OCI-M2 (cell line): ENCODE data around the gene GNAL.
"Not testable (repeated sequence)": the region's sequence is repeated elsewhere in the genome, so short reads cannot be mapped to it uniquely, and the experiment has no call there.

Experiments
- DNase-seq: peaks from one replicate; lab custom pipeline; 2025; ENCODE audit not compliant: unreplicated experiment; lab: John Stamatoyannopoulos, UW

GNAL gene

DNA sequence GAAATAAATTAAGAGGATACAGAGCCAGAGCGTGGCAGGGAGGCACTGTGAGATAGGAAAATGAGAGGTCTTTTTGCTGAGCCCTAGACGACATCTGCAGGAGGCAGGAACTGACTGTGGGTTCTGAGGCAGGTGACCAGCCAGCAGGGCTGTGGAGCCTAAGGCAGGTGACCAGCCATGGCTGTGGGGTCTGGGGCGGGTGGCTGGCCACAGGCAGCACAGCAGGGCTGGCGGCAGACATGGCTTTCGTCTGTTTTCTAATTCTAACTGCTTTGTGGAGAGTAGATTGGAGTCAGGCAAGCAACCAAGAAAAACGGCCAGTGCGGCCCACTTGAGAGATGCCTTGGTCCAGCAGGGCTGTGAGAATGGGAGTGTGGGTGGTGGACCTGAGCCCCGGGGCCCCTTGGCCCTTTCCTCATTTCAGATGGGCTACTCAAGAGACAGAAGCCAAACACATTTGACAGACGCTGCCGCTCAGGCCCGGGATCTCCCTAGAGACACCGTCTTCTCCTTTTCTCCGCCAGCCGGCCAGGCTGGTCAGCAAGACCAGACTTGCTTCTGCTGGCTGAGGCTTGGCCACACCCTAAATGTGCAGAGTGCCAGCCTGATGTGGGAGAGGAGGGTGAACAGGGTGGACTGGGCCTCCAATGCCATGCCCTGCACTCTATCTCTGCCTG lies 19.7 kb upstream of the GNAL start:
- DNase-seq, result no peak

DNA sequence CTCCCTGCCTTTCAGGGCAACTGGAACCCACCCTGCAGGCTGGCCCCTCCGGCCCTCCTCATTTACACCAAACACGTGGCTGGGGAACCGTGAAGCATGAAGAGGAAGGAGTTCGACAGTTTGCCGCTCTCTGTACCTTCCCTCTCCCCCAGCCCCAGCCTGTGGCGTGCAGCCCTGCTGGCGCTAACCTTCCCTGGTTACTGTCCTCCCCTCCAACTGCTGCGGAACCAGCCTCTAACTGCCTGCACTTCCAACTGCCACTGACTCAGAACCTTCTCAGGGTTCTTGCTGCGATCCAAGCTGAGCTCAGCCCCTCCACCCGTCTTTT lies 19.2 kb upstream of the GNAL start:
- no peak for DNase-seq

DNA sequence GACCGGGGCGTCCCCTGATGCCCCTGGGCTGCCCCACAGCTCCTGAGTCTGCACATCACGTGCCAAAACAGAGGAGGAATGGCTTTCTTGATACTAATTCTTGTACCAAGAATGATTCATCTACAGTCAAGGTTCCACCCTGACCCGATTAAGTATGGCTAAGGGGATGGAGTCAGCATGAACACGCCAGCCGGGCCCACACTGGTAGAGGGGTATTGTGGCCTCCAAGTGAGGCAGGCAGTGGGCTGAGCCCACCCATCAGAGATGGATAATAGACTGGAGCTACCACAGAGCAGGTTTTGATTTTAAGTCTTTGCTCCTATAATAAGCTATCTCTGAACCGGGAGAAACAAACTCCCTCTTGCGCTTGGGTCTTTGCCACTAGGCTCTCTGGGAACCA lies 17.9 kb upstream of the GNAL start:
- no peak for DNase-seq

DNA sequence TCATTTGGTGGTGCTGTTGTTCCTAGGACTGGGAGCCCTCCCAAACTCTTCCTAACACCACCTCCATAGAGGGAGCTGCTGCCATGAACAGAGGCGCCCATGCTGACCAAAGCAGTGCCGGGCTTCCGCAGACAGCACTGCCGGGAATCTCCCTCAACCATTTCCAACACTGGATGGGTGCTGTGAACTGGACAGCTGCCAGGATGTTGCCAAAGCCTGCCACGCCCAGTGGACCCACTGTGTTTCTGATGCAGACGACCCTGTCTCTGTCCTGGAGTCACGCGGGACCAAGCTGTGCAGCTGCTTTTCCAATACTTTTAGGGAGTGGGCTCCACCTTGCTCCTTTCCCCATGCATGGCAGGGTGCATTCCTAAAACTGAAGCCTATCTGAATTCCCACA lies 16.9 kb upstream of the GNAL start:
- no peak for DNase-seq

DNA sequence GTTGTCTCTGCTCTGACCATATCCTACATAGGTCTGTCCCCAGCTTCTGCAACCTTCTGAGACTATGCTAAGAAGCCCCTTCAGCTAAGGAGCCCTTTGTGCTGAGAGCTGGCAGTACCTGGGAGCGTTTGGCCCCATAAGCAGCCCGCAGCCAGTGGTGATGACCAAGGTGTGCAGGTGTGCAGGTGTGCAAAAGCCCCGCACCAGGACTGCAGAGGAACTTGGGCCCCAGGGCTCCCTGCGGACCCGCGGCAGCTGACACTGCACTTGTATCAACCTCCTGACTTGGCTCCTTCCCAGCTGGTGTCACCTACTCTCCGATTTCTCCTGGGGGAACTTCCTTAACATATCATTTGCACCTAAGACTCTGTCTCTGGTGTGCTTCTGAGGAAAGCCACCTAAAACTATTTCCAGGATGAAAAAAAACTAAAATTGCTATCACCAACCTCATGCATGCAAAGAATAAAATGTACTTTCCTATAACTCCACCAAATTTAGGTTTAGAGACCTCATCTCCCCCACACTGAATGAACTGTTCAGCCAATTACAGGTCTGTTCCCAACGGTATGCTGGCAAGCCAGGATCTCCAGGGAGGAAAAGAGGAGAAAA lies 16.1 kb upstream of the GNAL start:
- DNase-seq, result no peak

DNA sequence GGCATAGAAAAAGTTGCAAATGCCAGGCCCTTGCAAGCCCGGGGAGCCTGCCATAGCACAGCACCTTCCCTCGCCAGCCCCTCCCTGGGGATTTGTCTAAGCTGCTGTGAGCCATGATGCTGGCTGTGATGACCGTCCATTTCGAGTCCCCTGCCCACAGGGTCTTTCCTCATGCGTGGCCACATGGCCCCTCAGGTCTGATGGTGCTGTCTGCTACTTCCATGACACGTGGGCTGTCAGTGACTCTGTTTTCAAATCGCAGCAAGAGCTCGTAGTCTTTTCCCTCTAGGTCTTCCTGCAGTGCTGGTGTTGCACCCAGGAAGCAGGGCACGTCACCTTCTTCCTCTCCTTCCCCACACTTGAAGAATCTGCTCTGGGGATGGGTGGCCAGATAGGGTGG lies 15.5 kb upstream of the GNAL start:
- no peak for DNase-seq

DNA sequence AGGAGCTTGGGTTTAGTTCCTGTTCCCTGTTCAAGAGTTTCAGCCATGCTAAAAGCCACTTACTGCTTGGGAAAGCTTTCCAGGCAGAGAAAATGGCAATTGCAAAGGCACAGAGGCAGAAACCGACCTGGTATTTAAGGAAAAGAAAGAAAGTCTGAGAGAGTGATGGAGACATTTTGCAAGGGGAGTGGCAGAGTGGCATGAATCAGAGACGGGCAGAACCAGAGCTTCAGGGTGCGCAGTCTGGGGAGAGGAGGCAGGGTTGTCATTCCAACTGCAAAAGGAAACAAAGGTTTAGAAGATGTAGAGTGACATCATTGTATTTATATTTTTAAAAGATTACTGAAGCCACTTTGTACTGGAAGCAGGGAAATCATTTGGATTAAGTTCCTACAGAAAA lies 14.9 kb upstream of the GNAL start:
- DNase-seq, result no peak

DNA sequence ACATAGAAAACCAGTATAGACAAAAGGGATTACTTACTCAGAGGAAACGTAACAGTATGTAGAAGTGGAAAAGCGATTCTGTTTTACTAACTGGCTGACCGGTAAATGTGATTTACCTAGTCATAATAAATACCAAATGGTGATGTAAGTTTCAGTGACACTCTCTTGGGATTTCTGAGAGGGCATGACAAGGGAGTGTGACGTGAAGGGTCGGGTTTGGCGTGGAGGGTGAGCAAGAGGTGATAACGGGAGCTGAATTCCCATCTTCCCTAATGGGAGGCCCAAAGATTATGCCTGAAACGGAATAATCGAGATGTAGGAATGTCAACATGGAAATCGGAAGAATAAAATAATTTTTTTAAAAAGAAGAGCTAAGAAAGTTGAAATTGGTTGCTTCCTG lies 12.7 kb upstream of the GNAL start:
- no peak for DNase-seq

DNA sequence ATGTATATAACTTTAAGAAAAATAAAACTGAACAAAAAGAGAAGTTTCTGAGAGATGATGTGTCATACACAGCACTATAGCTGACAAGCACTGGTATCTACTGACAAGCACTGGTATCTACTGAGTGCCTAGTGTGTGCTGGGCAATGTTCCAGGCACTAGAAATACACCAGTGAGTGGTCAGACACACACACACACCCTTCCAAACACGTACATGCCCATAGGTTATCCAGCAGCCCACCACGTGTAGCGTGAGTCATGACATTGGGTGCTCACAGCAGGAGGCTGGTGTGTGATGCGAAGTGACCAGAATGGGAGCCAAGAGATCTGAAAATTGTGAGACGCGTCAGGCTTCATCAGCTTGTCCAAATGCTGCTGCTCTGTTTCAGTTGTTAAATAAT lies 12.2 kb upstream of the GNAL start:
- DNase-seq, result no peak

DNA sequence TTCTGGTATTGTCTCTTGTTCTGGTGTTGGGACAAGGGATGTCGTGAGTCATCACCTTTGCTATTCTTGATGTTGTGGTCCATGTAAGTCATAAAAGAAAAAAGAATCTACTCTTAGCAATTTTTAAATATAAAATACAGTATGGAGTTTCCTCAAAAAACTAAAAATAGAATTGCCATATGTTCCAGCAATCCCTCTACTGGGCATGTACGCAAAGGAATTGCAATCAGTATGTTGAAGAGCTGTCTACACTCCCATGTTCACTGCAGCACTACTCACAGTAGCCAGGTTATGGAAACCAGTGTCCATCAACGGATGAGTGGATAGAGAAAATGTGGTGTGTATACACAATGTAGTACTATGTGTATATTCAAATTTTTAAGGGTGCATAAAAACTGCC lies 10.9 kb upstream of the GNAL start:
- DNase-seq, result no peak

DNA sequence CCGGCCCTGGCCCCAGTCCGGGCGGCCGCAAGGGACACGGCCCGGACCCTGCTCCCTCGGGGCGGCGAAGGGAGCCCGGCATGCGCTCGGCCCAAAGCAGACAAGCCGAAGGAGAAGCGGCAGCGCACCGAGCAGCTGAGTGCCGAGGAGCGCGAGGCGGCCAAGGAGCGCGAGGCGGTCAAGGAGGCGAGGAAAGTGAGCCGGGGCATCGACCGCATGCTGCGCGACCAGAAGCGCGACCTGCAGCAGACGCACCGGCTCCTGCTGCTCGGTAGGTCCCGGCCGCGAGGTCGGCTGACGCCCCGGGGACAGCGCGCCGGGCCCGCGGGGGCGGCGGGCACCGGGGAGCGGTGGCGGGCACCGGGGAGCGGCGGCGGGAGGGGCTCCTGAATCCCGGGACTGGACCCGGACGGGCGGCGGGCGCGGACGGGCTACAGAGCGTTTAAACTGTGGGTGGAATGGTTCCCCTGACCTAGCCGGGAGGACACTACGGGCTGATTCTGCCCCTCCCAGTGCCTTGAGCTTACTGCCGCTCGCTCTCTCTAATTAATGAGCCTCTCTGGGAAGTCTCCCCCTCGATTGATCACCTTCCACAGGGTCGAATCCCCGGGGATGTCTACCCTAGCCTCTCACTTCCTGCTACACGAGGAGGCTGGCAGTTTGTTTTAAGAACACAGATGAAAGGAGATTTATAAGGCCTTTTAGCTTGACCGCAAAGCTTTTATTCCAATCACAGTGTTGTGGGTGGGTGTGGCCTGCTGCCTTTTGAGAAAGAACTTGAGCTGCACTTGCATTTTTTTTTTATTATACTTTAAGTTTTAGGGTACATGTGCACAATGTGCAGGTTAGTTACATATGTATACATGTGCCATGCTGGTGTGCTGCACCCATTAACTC lies 853 bp downstream of the GNAL start:
- no peak for DNase-seq

DNA sequence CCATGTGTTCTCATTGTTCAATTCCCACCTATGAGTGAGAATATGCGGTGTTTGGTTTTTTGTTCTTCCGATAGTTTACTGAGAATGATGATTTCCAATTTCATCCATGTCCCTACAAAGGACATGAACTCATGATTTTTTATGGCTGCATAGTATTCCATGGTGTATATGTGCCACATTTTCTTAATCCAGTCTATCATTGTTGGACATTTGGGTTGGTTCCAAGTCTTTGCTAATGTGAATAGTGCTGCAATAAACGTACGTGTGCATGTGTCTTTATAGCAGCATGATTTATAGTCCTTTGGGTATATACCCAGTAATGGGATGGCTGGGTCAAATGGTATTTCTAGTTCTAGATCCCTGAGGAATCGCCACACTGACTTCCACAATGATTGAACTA lies 1.6 kb downstream of the GNAL start:
- DNase-seq, result not testable (repeated sequence)

DNA sequence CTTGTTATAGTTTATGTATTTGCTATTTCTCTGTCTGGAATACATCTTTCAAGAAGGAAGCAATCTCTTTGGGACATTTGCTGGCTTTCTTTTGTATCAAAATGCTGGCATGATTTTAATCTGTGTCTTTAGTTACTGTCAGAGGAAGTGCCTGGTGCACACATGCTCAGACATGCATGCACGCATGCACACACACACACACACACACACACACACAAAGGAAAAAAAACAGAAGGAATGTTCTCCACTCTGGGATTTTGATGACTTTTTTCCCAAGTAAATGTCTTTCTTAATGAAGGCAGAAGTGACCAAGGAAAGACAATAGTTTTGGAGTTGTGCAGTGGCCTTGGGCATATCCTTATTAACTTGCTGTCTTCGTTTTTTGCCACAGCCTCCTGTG lies 6.7 kb downstream of the GNAL start:
- DNase-seq, result no peak

DNA sequence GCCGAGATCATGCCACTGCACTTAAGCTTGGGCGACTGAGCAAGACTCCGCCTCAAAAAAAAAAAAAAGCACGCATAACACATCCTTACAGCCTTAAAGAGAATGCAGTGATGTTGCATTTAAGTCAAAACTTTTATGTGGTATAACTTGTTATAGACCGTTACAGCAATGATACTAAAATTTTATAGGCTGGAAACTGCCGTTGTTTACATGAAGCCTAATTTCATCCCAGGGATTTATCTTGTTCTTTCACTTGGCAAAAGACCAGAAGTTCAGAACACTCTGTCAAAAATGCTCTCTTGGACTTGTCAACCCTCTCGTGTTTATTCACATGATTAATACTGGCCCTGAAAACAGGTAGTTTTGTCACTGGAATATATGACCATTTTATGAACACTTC lies 7.4 kb downstream of the GNAL start:
- DNase-seq, result no peak

DNA sequence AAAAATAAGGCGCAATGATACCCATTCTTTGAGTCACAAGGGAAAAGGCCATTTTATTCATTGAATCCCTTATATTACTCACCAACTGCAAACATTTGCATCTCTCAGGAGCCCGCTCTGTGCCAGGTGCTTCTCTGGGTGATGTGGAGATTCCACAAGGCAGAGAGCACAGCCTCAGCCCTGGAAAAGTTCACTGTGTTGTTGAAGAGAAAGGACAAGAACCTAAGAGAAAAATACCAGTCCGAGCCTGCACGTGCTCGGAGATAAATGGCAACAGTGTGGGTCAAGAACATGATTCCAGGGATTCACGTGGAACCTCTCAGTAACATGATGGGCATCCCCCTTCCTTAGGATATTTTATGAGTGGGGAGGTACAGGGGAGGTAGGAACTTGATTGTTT lies 11.8 kb downstream of the GNAL start:
- DNase-seq, result no peak

DNA sequence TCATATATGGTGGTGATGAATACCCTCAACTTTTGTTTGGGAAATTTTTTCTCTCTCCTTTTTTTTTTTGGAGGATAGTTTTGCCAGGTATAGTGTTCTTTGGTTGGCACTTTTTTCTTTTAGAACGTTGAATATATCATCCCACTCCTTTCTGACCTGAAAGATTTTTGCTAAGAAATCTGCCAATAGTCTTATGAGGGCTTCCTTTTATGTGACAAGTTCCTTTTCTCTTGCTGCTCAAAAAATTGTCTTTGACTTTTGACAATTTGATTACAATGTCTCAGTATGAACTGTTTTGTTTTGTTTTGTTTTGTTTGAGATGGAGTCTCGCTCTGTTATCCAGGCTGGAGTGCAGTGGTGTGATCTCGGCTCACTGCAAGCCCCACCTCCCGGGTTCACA lies 21.5 kb downstream of the GNAL start:
- DNase-seq, result no peak

DNA sequence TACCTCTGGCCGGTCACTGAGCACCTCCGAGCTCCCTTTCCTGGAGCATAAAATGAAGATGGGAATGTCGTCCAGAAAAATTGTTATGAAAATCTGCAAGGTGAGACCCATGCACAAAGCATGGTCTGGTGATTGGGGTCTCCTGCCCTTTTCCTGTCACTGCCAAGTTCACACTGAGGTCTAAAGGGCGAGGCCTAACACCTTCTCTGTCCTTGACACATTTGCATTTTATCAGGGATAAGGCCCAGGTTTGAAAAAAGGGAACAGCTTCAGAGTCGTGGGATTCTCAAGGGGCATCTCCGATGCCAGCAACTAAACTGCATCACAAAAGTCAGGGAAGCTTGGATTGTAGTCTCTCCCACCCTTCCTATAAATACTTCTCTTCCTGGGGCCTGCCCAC lies 24.7 kb downstream of the GNAL start:
- no peak for DNase-seq

DNA sequence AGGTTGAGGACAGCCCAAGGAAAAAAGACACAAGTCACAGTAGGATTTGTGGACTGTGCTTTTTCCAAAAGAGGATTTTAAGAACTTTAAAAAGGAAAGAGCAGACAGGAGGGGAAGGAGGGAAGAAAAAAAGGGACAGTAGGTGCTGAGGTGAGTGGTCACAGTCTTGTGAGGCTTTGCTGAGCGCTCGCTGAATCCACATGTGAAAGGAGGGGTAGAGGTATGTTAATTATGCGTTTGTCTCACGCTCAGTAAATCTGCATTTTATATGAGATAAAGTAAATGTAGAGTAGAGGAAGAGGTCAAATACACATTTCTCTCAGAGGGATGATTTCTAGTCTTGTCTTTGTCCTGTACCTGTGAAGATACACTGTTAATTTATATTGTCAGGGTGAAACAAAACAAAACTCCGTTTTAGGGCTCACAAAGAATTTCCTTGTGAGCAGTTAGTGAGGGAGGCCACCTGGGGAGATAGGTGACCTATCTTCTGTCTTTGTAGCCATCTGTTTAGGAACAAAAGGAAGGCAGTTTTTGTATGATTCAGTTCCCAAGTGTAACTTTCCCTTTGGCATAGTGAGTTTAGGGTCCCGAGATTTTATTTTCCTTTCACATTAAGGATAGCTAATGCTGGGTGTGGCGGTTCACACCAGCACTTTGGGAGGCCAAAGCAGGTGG lies 25.3 kb downstream of the GNAL start:
- DNase-seq, result no peak

DNA sequence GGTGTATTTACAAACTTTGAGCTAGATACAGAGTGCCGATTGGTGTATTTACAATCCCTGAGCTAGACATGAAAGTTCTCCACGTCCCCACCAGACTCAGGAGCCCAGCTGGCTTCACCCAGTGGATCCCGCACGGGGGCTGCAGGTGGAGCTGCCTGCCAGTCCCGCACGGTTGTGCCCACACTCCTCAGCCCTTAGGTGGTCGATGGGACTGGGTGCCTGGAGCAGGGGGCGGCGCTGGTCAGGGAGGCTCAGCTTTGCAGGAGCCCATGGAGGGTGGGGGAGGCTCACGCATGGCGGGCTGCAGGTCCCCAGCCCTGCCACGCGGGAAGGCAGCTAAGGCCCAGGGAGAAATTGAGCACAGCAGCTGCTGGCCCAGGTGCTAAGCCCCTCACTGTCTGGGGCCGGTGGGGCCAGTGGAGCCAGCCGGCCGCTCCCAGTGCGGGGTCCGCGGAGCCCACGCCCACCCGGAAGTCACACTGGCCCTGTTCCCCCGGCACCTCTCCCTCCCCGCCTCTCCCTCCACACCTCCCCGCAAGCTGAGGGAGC lies 27.8 kb downstream of the GNAL start:
- DNase-seq, result not testable (repeated sequence)

DNA sequence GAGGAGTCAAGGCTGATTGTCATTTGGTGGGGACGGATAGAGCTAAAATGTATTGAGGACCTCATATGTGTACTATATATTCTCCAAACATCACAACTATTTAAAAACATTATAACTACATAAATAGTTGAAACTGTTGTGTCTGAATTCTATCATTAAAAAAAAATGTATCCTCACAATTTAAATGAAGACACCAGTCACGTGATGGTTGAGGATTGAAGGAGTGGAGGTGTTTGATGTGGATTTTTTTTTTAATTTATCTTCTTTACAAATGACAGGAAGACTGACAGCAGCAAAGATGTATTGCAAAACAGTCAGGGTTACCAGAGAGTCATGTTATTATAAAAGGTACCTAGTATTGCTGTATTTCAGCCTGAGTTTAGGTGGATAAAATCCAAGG lies 30.0 kb downstream of the GNAL start:
- DNase-seq, result no peak

DNA sequence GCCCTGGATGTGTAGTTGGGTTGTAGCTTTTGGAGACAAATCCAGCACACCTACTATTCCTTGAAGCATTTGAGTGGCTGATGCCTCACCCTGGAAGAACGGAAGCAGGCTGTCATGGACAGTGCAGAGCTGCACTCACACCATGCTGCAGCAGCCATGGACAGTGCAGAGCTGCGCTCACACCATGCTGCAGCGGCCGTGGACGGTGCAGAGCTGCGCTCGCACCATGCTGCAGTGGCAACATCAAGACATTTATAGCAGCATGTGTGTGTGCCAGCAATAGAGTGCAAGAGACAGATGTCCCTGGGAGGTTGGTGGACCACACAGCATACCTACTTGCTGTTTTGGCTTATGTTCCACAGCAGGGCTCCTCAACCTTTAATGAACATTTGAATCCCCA lies 30.6 kb downstream of the GNAL start:
- no peak for DNase-seq

DNA sequence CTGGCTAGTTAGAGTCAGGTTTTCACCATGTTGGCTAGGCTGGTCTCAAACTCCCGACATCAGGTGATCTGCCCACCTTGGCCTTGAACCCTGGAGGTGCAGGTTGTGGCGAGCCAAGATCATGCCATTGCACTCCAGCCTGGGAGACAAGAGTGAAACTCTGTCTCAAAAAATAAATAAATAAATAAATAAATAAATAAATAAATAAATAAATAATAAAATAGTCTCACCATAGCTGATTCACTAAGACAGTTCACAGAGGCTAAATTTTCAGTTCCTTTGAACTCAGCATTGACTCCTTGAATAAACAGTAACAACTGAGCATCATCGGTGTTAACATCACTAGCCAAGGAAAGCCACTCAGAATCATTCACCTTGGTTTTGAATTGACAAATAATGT lies 32.7 kb downstream of the GNAL start:
- no peak for DNase-seq
